Neural progenitor cell (in vitro differentiated cells): ENCODE data around the gene CA10. TPM values are rescaled to one million over a fixed set of nuclear protein-coding genes. Genes with fewer than 3 reads are reported as not detected.

Experiments used
- DNase-seq: peaks from one replicate; pipeline ENCODE4 v3.0.0-alpha.2; 2016; ENCODE audit warnings: low spot score
- H2AFZ ChIP-seq: fragments of 200-600 bp; sonication (generic); replicated peaks from 2 replicates; pipeline ENCODE4 v1.6.1; 2016; ENCODE audit warnings: antibody characterized with exemption
- H3F3A ChIP-seq: fragments of 200-600 bp; sonication (generic); 2 replicates; pipeline ENCODE4 v1.6.1; 2016; ENCODE audit warnings: antibody characterized with exemption, low read depth
- H3K27ac ChIP-seq: fragments of 200-600 bp; sonication (generic); 2 replicates; pipeline ENCODE4 v1.5.1; 2016; ENCODE audit warnings: mild to moderate bottlenecking
- H3K27me3 ChIP-seq: fragments of 200-600 bp; sonication (generic); 2 replicates; pipeline ENCODE4 v1.6.1; 2016; ENCODE audit warnings: mild to moderate bottlenecking, moderate library complexity
- H3K36me3 ChIP-seq: fragments of 200-600 bp; sonication (generic); 2 replicates; pipeline ENCODE4 v1.5.1; 2016
- H3K4me1 ChIP-seq: fragments of 200-600 bp; sonication (generic); 2 replicates; pipeline ENCODE4 v1.6.1; 2016; ENCODE audit warnings: mixed run types
- H3K4me2 ChIP-seq: fragments of 200-600 bp; sonication (generic); 2 replicates; pipeline ENCODE4 v1.6.1; 2016
- H3K4me3 ChIP-seq: fragments of 200-600 bp; sonication (generic); 2 replicates; pipeline ENCODE4 v1.5.1; 2016
- H3K79me2 ChIP-seq: fragments of 200-600 bp; sonication (generic); 2 replicates; pipeline ENCODE4 v1.6.1; 2016; ENCODE audit warnings: low read depth
- H3K9ac ChIP-seq: fragments of 200-600 bp; sonication (generic); 2 replicates; pipeline ENCODE4 v1.6.1; 2016
- H3K9me3 ChIP-seq: fragments of 200-600 bp; sonication (generic); 2 replicates; pipeline ENCODE4 v1.5.1; 2016; ENCODE audit warnings: low read depth
- H4K20me1 ChIP-seq: fragments of 200-600 bp; sonication (generic); 2 replicates; pipeline ENCODE4 v1.6.1; 2016; ENCODE audit warnings: low read depth
- H3K27ac Mint-ChIP-seq: 3 replicates; pipeline ENCODE4 v1.8.0; 2021; ENCODE audit warnings: mixed read lengths
- H3K27me3 Mint-ChIP-seq: 2 replicates; pipeline ENCODE4 v1.8.0; 2022; ENCODE audit warnings: low read depth, mild to moderate bottlenecking, inconsistent platforms, moderate library complexity, mixed read lengths; ENCODE audit not compliant: insufficient read depth
- H3K36me3 Mint-ChIP-seq: 3 replicates; pipeline ENCODE4 v1.8.0; 2021; ENCODE audit warnings: mixed read lengths
- H3K4me1 Mint-ChIP-seq: 3 replicates; pipeline ENCODE4 v1.8.0; 2021; ENCODE audit warnings: mixed read lengths
- H3K4me3 Mint-ChIP-seq: 3 replicates; pipeline ENCODE4 v1.8.0; 2021; ENCODE audit warnings: mild to moderate bottlenecking, moderate library complexity, mixed read lengths
- H3K9me3 Mint-ChIP-seq: 3 replicates; pipeline ENCODE4 v1.8.0; 2020; ENCODE audit warnings: mixed read lengths
- CTCF ChIP-seq: fragments of 200-600 bp; sonication (generic); IDR thresholded peaks from 2 replicates; pipeline ENCODE4 v1.5.1; 2017; ENCODE audit warnings: antibody characterized with exemption, mild to moderate bottlenecking
- EZH2 ChIP-seq: fragments of 200-600 bp; sonication (generic); IDR thresholded peaks from 2 replicates; pipeline ENCODE4 v1.6.1; 2017; ENCODE audit warnings: antibody characterized with exemption, mild to moderate bottlenecking, moderate library complexity
- EZH2phosphoT487 ChIP-seq: fragments of 200-600 bp; sonication (generic); IDR thresholded peaks from 2 replicates; pipeline ENCODE4 v1.6.1; 2017; ENCODE audit warnings: antibody characterized with exemption
- total RNA-seq: library from RNA; depleted of rRNA; stranded (reverse); fragments of >200 nt; gene quantifications from 2 replicates; pipeline ENCODE4 v1.2.3, GENCODE V29; 2015; ENCODE audit warnings: low replicate concordance

The CA10 gene
- total RNA-seq, 1 donor from 2014 or later: 0.65 TPM

- DNase-seq: no peak
- Histone ChIP-seq H3K9me3 (no peaks in the 10 kb centered on the region), H3K9ac (no peak overlapping the region), H3K36me3 (no peaks in the 10 kb centered on the region), H3K79me2 (no peaks in the 10 kb centered on the region), H3K4me3 (no peak overlapping the region), H2AFZ (no peak overlapping the region), H3K4me1 (peaks cover 7% of the 10 kb centered on the region), H4K20me1 (peaks cover 16% of the 10 kb centered on the region), H3K4me2 (no peak overlapping the region), H3K27ac (no peak overlapping the region), H3K27me3 (peaks cover 86% of the 10 kb centered on the region), H3F3A (peaks cover 3% of the 10 kb centered on the region)
- TF ChIP-seq CTCF (no peak), EZH2phosphoT487 (no peak), EZH2 (no peak)
- no peaks in the 10 kb centered on the region for H3K36me3 Mint-ChIP-seq
- peaks cover 41% of the 10 kb centered on the region for H3K27me3 Mint-ChIP-seq
- H3K27ac Mint-ChIP-seq: no peak overlapping the region
- no peak overlapping the region for H3K4me3 Mint-ChIP-seq
- peaks cover 19% of the 10 kb centered on the region for H3K4me1 Mint-ChIP-seq
- H3K9me3 Mint-ChIP-seq: no peaks in the 10 kb centered on the region
Observed at GRCh38 chr17:52155301-52155700, 3.2 kb downstream of the CA10 start.

GRCh38 chr17:52154466-52154865, 4.0 kb downstream of the CA10 start:
- H3K9ac ChIP-seq: no peak overlapping the region
- no peak overlapping the region for H3K4me2 ChIP-seq
- no peaks in the 10 kb centered on the region for H3F3A ChIP-seq
- no peak overlapping the region for H3K27ac ChIP-seq
- TF ChIP-seq EZH2phosphoT487 (no peak), CTCF (no peak), EZH2 (no peak)
- no peaks in the 10 kb centered on the region for H3K9me3 Mint-ChIP-seq
- peaks cover 10% of the 10 kb centered on the region for H4K20me1 ChIP-seq
- DNase-seq: no peak
- H3K4me3 ChIP-seq: no peak overlapping the region
- H3K4me1 Mint-ChIP-seq: peaks cover 12% of the 10 kb centered on the region
- no peaks in the 10 kb centered on the region for H3K9me3 ChIP-seq
- peaks cover 33% of the 10 kb centered on the region for H3K27me3 Mint-ChIP-seq
- peaks cover 7% of the 10 kb centered on the region for H3K4me1 ChIP-seq
- no peak overlapping the region for H3K4me3 Mint-ChIP-seq
- no peaks in the 10 kb centered on the region for H3K36me3 Mint-ChIP-seq
- H2AFZ ChIP-seq: no peak overlapping the region
- H3K36me3 ChIP-seq: no peaks in the 10 kb centered on the region
- H3K27ac Mint-ChIP-seq: no peak overlapping the region
- peaks cover 77% of the 10 kb centered on the region for H3K27me3 ChIP-seq
- no peaks in the 10 kb centered on the region for H3K79me2 ChIP-seq

- no peaks in the 10 kb centered on the region for H3K9me3 Mint-ChIP-seq
- TF ChIP-seq CTCF (no peak), EZH2 (no peak), EZH2phosphoT487 (no peak)
- H3K4me3 ChIP-seq: no peak overlapping the region
- no peak overlapping the region for H3K4me3 Mint-ChIP-seq
- H3K4me1 ChIP-seq: no peaks in the 10 kb centered on the region
- H3K27me3 ChIP-seq: peaks cover 42% of the 10 kb centered on the region
- H3K4me2 ChIP-seq: no peak overlapping the region
- no peaks in the 10 kb centered on the region for H4K20me1 ChIP-seq
- H3K27ac Mint-ChIP-seq: no peak overlapping the region
- H2AFZ ChIP-seq: no peak overlapping the region
- no peaks in the 10 kb centered on the region for H3K36me3 ChIP-seq
- H3K9me3 ChIP-seq: no peaks in the 10 kb centered on the region
- H3K27ac ChIP-seq: no peak overlapping the region
- no peaks in the 10 kb centered on the region for H3K36me3 Mint-ChIP-seq
- DNase-seq: no peak
- H3K27me3 Mint-ChIP-seq: peaks cover 6% of the 10 kb centered on the region
- H3K79me2 ChIP-seq: no peaks in the 10 kb centered on the region
- H3K4me1 Mint-ChIP-seq: peaks cover 2% of the 10 kb centered on the region
- H3K9ac ChIP-seq: no peak overlapping the region
- no peaks in the 10 kb centered on the region for H3F3A ChIP-seq
Observed at GRCh38 chr17:52150935-52151334, 7.6 kb downstream of the CA10 start.

GRCh38 chr17:52149626-52150025, 8.9 kb downstream of the CA10 start:
- H3K9me3 ChIP-seq: no peaks in the 10 kb centered on the region
- no peak for TF ChIP-seq CTCF
- no peak for TF ChIP-seq EZH2phosphoT487
- TF ChIP-seq EZH2: no peak
- Mint-ChIP-seq H3K4me3 (no peak overlapping the region), H3K9me3 (no peaks in the 10 kb centered on the region), H3K27me3 (no peaks in the 10 kb centered on the region), H3K36me3 (no peaks in the 10 kb centered on the region), H3K4me1 (peaks cover 2% of the 10 kb centered on the region), H3K27ac (no peak overlapping the region)
- no peak overlapping the region for H3K4me2 ChIP-seq
- no peak overlapping the region for H2AFZ ChIP-seq
- no peak overlapping the region for H3K4me3 ChIP-seq
- H3K4me1 ChIP-seq: no peaks in the 10 kb centered on the region
- no peaks in the 10 kb centered on the region for H4K20me1 ChIP-seq
- no peak for DNase-seq
- H3K79me2 ChIP-seq: no peaks in the 10 kb centered on the region
- no peaks in the 10 kb centered on the region for H3F3A ChIP-seq
- H3K36me3 ChIP-seq: no peaks in the 10 kb centered on the region
- no peak overlapping the region for H3K9ac ChIP-seq
- no peak overlapping the region for H3K27ac ChIP-seq
- peaks cover 29% of the 10 kb centered on the region for H3K27me3 ChIP-seq
